OCI-M2 (cell line): ENCODE data around the gene PTCRA.
"Not testable (repeated sequence)": the region's sequence is repeated elsewhere in the genome, so short reads cannot be mapped to it uniquely, and the experiment has no call there.

Experiments used
- DNase-seq: peaks from one replicate; lab custom pipeline; 2025; ENCODE audit not compliant: unreplicated experiment; lab: John Stamatoyannopoulos, UW

Gene PTCRA

DNA sequence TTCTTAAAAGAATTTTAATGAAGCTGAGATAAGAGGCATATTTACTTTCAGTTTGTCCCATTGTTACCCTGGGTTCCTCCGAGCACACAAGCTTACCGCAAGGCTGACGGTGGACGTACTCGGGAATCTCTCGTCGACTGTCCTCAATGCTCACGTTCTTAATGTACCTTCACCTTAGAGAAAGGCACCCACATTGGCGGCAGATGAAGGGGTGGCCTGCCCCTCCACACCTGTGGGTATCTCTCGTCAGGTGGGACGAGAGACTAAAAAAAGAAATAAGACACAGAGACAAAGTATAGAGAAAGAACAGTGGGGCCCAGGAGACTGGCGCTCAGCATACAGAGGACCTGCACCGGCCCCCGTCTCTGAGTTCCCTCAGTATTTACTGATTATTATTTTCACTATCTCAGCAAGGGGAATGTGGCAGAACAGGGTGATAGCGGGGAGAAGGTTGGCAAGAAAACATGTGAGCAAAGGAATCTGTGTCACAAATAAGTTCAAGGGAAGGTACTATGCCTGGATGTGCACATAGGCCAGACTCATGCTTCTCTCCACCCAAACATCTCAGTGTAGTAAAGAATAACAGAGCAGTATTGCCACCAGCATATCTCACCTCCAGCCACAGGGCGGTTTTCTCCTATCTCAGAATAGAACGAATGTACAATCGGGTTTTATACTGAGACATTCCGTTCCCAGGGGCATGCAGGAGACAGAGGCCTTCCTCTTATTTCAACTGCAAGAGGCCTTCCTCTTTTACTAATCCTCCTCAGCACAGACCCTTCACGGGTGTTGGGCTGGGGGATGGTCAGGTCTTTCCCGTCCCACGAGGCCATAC, 13.2 kb upstream of the PTCRA start:
- not testable (repeated sequence) for DNase-seq

- no peak for DNase-seq
These were observed 11.4 kb upstream of the PTCRA start for GRCh38 chr6:42904467-42904866.

DNA sequence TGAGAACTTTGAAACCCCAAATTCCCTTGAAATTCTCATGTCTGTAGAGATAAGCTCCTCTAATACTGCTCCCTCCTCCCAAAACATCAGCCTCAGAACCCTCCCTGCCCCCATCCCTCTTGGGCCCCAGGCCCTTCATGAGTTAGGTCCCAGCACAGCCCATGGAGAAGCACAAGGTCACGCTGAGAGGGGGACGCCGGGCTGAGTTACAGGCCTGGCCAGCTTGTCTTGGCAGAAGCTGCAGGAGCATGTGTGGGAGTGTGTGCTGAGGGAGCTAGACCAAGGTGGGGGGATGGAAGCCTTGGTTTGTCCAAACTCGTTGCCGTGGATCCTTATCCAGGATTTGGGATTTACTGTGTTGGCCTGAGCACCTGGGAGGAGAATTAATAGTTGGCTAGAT, 8.5 kb upstream of the PTCRA start:
- DNase-seq = no peak

DNA sequence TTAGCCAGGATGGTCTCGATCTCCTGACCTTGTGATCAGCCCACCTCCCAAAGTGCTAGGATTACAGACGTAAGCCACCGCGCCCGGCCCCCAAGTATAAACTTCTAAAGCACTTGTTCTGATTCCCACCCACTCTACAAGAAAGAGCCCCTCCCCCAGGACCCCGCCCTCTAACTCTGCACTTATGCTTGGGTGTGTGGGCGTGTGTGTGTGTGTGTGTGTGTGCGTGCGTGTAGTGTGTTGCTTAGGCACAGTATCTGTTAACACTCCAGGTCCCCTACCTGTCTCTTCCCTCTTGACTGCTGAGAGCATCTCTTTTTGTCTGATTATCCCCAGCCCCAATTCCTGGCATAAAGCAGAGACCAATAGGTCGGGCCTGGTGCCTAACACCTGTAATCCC, 6.0 kb upstream of the PTCRA start:
- no peak for DNase-seq

DNA sequence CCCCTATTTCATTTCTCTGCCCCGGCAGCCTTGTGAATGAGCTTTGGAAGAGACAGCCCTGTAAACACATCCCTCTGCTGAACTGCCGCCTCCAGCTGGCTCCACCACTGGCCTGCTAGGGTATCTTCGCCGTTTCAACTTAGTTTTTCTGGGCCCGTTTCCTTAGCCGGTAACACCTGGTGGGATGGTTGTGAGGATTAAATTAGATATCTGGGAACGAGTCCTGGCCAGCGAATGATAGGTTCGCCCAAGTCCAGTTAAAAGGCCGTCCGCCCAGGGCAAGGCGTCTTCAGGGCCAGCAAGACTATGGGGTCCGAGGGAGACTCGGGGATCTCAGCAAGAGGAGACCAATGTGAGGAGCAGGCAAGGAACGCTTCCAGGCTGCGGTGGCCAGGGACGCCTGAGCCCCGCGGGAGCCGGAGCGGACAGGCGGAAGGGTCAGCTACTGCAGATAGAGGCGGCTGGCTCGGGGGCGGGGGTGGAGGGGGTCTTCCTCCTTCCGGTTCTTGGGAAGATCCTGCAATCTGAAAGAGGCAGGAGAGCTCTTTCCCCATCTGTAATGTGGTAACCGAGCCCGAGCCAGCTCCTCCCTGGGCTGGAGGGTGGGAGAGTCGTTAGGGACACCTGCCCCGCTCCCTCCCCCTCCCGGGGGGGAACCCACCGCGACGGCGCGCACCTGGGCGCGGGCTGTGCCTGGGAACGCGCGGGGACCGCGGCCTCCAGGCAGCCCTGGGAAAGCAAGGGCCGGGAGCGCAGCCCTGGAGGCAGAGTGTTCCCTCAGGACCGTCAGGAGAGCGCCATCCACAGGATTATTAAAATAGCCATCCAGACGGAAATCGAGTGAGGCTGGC, 4.5 kb upstream of the PTCRA start:
- no peak for DNase-seq

DNA sequence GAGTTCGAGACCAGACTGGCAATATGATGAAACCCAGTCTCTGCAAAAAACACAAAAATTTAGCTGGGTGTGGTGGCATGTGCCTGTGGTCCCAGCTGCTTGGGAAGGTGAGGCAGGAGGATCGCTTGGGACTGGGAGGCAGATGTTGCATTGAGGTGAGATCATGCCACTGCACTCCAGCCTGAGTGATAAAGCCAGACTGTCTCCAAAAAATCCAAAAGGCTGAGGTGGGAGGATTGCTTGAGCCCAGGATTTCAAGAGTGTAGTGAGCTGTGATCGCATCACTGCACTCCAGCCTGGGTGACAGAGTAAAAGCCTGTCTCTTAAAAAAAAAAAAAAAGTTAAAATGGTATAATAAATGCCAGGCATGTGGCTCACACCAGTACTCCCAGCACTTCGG, 1.3 kb upstream of the PTCRA start:
- no peak for DNase-seq

- DNase-seq = no peak
These were observed 435 bp downstream of the PTCRA start for GRCh38 chr6:42916288-42916687.

DNA sequence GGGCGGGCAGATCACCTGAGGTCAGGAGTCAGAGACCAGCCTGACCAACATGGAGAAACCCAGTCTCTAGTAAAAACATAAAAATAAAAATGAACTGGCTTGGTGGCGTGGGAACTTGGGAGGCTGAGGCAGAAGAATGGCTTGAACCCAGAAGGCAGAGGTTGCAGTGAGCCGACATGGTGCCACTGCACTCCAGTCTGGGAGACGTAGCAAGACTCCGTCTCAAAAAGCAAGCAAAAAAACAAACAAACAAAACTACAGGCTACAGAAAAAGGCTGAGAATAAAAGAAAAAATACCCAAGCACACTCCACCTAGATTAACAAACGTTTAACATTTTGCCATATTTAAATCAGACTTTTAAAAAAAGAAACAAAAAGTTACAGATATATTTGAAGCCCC, 5.9 kb downstream of the PTCRA start:
- DNase-seq = no peak

GRCh38 chr6:42923666-42924065, 7.8 kb downstream of the PTCRA start:
- DNase-seq = no peak

DNA sequence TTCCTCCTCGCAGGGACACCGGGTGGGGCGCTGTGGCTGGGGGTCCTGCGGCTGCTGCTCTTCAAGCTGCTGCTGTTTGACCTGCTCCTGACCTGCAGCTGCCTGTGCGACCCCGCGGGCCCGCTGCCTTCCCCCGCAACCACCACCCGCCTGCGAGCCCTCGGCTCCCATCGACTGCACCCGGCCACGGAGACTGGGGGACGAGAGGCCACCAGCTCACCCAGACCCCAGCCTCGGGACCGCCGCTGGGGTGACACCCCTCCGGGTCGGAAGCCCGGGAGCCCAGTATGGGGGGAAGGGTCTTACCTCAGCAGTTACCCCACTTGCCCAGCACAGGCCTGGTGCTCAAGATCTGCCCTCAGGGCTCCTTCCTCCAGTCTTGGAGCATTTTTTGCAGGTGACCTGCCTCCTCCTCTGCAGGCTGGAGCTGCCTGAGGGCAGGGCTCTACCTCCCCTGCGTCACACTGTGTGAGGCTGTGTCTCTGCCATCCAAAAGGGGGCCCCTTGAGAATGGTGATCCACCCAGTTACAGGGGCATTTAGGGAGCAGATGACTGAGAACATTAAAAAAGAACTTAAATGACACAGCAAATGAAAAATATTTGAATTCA, 9.5 kb downstream of the PTCRA start:
- no peak for DNase-seq

GRCh38 chr6:42928986-42929820, 13.3 kb downstream of the PTCRA start, which contains the start of gene CNPY3:
Gene CNPY3, plus strand, starts transcription at chr6:42929480. Its CDS starts 91 bp downstream, at chr6:42929571.
- peak; percentile 97 for DNase-seq

- DNase-seq = peak; percentile 74
These were observed 14.0 kb downstream of the PTCRA start for GRCh38 chr6:42929821-42930360.

DNA sequence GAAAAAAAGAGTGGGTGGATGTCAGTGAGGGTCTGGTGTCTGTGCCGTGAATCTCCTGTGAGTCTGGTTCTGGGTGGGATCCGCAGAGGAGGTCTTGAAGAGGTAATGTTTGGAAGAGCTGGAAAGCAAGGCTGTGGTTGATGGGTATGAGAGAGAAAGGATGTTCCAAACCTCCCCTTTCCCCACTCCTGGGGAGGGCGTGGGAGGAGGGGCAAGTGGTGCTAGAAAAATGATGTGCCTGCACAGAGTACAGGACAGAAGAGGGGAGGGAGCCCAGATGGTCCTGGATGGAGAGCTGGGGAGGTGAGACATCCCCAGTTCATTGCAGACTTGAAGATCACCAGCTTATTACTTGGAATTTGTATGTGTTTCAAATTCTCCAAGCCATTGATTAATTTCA, 16.6 kb downstream of the PTCRA start:
- DNase-seq = no peak

GRCh38 chr6:42933205-42933604, 17.4 kb downstream of the PTCRA start:
- DNase-seq = no peak

DNA sequence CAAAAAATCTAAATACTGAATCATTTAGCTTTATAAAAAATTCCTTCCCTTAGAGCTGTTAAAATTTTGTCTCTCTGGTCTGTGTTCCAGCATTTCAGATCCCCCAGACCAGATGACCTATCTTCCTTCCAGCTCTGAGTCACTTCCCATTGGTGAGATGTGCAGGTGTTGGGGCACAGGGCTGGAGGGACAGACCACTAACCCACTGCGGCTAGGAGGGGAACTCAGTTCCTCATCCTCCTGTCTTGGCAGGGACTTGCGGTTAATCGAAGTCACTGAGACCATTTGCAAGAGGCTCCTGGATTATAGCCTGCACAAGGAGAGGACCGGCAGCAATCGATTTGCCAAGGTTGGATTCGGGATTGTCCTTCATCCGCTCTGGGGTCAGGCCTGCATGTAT, 19.5 kb downstream of the PTCRA start:
- DNase-seq = no peak

DNA sequence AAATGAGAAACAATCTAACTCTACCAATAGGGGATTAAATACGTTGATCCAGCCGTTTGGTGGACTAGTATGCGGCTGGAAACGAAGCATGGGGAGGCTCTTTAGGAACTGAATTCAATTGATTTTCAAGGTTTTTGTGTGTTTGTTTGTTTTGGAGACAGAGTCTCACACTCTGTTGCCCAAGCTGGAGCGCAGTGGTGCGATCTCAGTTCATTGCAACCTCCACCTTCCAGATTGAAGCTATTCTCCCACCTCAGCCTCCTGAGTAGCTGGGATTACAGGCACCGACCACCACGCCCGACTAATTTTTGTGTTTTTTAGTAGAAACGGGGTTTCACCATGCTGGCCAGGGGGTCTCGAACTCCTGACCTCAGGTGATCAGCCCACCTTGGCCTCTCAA, 20.5 kb downstream of the PTCRA start:
- DNase-seq = no peak

- no peak for DNase-seq
These were observed 21.9 kb downstream of the PTCRA start for GRCh38 chr6:42937548-42938427.

DNA sequence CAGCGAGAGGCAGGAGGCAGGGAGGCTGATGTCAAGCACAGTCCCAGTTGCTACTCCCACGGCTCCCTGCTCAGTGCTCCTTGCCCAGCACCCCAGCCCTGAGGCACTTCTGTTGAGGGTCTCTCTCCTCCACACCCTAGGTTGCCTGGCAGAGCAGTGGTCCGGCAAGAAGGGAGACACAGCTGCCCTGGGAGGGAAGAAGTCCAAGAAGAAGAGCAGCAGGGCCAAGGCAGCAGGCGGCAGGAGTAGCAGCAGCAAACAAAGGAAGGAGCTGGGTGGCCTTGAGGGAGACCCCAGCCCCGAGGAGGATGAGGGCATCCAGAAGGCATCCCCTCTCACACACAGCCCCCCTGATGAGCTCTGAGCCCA, 22.6 kb downstream of the PTCRA start:
- DNase-seq = no peak

GRCh38 chr6:42938987-42939809, 23.3 kb downstream of the PTCRA start:
- no peak for DNase-seq
